SHP77 (cell line): ENCODE results near the gene PAM16.
"Not testable (repeated sequence)": the region's sequence is repeated elsewhere in the genome, so short reads cannot be mapped to it uniquely, and the experiment has no call there.

Experiments used
- DNase-seq, 2 experiments: peaks; one replicate each; lab custom pipeline; 2025; lab: John Stamatoyannopoulos, UW

The PAM16 gene

DNA sequence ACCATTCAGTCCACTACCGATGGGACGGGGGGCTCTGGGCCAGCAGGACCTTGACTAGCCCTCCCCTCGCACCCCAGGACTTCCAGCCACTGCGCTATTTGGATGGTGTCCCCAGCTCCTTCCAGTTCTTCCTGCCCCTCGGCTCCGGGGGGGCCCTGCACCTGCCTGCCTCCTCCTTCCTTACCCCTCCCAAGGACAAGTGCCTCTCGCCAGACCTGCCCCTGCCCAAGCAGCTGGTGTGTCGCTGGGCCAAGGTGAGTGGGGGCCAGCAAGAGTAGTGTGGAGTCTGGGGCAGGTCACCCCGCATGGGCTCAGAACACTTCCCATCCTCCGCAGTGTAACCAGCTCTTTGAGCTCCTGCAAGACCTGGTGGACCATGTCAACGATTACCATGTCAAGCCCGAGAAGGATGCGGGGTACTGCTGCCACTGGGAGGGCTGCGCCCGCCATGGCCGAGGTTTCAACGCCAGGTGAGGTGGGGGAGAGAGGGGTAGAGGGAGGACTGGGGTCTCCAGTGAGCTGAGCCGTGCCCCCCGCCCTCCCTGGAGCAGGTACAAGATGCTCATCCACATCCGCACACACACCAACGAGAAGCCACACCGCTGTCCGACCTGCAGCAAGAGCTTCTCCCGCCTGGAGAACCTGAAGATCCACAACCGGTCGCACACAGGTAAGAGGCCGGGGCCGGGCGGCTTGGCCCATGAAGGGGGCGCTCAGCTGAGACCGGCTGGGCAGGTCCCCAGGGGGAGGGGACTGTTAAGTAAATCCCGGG, 16.2 kb downstream of the PAM16 start:
- DNase-seq = no peak

DNA sequence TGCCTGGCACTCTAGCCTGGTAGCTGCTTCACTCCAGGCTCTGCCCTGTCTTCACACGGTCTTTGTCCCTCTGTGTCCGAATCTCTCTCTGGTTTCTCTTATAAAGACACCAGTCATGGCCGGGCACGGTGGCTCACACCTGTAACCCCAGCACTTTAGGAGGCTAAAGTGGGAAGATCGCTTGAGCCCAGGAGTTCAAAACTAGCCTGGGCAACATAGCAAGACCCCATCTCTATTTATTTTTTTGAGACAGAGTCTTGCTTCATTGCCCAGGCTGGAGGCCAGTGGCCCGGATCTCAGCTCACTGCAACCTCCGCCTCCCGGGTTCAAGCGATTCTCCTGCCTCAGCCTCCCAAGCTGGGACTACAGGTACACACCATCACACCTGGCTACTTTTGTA, 17.4 kb downstream of the PAM16 start:
- not testable (repeated sequence) for DNase-seq

DNA sequence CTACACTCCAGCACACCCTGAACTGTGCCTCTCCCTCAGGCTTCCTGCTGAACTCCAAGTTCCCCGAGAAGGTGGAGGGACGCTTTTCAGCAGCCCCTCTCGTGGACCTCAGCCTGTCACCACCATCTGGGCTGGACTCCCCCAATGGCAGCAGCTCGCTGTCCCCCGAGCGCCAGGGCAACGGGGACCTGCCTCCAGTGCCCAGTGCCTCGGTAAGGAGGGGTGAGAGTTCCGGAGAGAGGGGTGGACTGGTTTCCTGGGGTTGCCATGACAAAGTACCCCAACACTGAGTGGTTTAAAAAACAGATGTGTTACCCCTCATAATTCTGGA, 17.8 kb downstream of the PAM16 start:
- no peak for DNase-seq

DNA sequence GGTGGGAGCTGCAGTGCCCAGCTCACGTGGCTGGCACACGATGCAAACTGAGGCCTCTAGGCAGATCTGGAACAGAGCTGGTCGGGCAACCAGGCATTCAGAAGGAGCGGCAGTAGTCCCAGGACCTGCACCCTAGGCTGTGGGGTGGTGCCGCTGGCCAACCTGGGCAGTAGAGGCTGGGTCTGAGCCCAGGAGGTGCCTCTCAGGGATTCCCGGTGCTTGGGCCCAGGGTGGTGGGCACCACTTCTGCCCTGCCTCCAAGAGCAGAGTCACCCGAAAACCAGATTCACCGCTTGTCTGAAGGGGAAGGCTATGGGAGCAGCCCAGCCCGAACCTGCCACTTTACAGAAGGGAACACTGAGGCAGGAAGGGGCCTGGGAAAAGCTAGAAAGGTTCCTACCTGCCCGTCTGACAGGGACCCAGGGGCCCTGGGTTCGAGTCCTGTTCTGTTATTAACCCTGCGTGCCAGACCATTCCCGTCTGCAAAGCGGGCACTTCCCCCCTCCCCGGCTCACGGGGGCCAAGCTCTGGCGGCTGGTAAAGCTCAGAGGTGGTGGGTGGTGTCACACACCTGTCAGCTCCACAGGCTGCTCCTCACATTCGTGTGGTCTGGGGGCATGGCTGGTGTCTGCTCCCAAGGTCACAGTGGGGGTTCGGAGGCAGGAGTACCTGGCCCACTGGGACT, 18.4 kb downstream of the PAM16 start:
- DNase-seq = no peak

DNA sequence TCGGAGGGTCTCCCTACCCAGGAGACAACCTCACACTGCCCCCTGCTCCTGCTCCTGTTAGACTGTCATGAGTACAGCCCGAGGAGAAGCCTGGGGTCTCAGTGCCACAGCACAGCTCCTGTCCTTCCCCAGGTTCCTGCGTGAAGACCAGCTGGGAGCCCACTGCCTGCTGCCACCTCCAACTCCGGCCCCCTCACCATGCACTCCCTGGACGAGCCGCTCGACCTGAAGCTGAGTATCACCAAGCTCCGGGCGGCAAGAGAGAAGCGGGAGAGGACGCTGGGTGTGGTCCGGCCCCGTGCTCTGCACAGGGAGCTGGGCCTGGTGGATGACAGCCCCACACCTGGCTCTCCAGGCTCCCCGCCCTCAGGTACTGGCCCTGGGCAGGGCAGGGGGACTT, 19.0 kb downstream of the PAM16 start:
- no peak for DNase-seq

DNA sequence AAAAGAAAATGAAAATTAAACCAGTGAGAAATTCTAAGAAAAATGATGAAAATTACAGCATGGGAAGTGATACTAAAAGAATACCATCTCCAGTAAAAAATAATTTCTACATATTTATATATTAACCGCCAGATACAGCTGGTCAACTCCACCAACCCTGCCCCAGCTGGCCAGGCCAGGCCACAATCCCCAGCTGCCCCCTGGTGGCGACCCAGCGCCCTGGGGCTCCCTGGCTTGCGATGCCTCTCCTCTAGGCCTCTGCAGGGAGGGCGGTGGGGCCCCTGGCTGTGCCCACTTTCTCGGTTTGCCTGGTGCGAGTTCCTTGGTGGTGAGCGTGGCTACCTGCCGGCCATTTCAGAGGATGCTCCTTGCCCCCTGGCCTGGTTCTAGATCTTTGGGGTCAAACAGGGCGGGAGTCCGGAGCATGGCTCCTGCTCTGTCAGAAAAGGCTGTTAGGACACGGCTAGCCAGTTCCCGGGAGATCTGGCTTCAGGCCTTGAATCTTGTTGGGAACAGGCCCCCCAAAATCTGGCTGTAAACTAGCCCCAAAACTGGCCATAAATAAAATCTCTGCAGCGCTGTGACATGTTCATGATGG, 20.7 kb downstream of the PAM16 start:
- peak in 1 of 2 experiments; percentile 48 for DNase-seq

DNA sequence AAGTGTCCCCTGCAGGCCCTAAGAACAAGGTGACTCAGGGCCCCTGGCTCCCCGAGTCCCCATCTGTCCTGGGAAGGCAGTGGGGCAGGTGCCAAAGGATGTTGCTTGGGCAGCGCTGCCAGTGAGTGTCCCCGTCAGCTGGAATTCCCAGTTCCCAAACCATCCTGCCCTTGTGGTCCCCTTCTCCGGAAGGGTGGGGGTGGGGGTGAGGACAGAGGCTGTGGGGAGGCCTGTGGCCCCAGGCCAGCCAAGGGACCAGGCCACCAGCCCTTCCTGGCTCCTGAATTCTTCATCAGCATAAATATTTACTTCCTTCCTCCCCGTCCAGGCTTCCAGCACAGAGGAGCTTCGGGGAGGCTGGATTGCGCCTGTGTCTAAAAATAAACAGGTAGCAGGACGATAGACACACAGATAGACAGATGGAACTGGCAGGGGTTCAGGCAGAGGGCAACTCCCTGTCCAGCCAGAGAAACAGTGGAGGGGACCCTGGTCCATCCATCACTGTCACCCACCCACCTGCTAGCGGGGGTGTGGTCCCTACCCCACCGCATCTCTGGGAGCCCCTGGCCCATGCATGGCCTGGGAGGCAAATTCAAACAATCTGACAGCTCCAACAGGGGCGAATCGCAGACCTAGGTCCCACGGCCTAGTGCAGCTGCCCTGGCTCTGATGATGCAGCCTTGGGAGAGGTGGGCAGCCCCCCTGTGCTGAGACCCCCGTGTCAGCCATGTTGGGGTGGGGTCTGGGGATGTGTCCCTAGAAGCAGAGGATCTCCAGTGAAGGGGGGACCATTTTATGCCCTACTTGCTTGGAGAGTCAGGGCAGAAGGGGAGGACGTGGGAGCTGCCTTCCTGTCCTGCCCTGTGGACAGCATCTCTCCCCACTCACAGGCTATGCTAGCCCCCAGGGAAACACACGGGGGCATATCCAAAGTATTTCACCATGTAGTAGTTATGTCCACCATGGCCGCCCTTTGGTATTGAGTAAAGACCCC, 22.0 kb downstream of the PAM16 start:
- DNase-seq = peak in 1 of 2 experiments; percentile 23

DNA sequence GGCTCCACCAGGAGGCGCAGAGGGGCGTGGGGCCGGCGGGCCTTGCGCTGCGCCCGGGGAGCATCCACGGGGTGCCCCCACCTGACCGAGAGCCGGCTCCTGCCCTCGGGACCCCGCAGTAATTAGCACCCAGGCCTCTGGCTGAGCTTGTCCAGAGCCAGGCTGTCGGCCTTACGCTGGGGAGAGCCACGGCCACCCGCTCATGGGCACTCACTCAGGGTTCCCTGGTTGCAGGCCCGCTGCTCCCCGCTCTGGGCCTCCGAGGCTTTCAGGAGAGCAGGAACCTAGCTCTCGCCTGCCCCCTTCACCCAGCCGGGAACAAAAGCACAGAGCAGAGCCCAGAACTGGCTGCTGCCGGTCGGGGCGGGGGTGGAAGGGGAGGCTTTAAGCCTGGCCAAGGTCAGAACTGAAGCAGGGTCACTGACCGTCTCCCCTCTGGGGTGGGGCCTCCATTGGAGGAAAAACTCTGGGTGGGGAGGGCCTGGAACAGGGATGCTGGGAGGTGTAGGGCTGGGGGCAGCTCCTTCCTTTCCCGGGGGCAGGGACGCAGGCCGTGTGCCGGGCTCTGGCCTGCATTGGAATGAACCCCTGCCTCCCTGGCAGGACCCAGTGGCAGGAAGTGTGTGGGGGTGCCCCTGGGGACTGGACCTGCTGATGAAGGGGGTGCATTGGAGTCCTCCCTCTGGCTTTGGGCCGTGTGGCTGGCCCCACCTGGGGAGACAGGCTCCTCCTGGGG, 22.9 kb downstream of the PAM16 start:
- peak in 1 of 2 experiments; percentile 63 for DNase-seq

DNA sequence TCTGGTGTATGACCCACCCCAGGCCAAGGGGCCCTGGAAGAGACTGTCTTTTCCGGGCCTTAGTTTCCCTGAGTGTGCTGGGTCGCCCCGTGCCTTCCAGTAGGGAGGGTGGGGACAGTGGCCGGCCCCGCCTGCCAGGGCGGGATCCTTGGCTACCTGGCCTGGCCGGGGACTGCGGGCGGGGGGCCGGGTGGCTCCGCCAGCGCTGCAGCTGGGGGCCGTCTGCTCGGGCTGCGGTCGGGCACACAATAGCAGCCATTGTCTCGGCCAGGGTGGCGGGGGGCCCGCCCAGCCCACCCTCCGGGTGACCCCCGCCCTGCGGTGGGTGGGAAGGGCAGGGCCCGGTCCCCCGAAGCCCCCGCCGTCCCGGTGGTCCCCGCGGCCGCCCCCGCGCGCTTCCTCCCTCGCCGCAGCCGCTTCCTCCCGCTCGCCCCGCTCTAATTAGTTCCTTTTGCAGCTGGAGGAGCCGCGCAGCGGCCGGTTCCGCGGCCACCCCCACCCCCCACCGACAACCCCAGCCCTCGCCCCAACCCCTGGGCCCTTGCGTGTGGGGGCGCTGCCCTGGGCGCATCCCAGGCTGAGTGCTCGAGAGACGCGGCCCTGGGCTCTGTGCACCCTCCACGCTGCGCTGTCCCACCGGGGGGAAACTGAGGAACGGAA, 23.6 kb downstream of the PAM16 start:
- DNase-seq = no peak

DNA sequence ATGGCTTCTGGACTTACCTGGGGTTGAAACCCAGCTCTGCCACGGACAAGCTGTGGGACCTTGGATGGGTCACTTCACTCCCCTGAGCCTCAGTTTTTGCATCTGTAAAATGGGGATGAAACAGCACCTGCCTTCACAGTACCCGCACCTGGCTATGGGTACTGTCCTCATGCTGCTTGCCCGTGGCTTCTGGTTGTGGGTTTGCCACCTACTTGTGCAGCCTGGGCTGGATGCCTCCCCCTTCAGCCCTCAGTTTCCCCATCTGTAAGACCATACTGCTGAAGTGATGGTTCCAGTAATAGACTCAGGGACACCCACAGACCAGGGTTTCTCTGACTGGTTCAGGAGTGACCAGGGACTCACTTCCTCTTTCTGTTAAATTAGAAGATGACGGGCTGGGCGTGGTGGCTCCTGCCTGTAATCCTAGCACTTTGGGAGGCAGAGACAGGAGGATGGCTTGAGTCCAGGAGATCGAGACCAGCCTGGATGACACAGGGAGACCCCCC, 25.8 kb downstream of the PAM16 start:
- no peak for DNase-seq

DNA sequence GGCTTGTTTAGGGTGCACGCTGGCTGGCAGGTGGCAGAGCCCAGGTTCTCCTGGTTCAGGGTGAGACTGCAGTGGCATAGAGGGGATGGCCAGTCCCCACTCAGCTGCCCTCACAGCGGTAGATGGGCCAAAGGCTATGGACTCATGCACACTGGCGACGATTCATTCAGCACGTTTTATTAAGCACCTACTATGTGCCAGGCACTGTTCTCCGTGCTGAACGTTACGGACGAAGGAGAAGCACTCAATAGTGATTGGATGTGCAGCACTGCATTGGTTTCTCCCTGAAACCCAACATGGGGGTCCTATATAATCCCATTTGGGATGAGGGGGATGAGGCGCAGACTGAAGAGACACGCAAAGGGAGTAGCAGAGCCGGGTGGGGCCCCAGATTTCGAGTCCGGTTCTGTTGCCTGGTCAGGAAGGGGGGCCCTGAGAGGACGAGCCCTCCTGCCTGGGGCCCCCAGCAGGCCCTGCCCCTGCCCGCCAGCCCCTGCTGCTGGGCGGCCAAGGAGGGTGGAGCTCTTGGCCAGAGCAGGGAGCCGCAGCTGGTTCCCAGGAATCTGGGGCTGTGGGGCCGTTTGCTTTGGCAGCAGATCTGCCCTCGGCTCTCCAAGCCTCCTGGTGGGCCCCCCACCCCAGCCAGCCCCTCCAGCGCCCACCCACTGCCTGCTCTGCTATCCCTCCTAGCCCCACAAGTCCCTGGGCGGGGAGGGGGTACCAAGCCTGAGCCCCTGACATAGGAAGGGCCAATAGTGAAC, 26.4 kb downstream of the PAM16 start:
- no peak for DNase-seq

DNA sequence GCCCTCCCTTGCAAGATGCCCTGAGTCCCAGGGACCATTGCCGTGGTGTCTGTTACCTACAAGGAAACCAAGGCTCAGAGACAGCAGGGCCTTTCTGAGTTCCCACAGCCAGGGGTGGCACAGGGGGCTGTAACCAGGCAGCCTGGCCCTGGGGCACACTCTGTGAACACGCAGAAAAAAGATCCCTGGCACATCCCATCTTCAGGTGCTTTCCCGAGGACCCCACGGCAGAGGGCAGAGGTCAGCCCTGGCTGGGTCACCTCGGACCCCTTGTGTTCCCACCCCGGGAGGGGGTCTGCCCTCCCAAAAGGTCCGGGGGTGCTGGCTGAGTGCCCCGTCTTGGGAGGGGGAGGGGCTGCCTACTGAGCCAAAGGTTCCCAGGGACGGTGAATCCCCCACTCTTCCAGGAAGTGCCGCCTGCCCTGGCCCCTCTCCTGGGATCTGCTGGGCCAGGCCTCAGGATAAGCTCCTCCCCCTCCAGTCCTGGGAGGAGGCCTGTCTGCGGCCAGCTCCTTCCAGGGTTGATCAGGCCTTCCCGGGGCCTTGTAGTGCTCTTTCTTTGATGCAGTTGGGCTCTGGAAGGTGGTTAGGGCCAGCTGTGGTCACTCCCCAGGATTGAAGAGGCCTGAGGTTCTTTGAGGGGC, 27.2 kb downstream of the PAM16 start:
- DNase-seq = no peak

DNA sequence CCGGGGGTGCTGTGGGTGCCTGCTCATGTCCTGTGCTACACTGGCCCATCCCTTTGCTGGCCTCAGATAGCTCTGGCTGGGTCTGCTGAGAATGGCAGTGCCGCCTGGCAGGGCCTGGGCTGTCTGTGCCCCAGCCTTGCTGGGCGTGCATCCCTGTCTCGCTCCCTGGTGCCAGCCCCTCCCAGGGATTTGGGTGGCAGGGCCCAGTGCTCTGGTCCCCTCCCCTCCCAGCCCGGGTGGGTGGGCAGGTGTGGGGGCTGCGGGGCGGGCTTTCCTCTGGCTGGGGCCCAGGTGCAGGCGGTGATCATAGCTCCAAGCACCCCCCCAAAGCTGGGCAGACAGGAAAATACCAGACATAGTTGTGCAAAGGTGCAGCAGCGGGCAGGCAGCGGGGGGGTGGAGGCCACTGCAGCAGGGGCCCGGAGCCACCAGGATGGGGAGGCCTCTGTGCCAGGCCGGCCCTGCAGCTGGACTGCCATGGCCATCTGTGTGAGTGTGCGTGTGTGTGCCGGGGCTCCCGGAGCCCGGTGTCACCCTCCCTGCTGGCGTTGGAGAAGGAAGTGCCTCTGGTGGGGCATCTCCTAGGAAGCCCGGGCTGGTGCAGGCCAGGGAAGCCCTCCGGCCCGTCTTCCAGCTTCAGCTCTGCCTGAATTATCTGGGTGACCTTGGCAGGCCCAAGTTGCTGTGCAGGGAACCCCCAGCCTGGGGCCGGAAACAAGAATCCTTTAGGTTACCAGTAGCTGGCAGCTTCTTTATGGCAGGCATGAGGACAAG, 27.9 kb downstream of the PAM16 start:
- DNase-seq = no peak

DNA sequence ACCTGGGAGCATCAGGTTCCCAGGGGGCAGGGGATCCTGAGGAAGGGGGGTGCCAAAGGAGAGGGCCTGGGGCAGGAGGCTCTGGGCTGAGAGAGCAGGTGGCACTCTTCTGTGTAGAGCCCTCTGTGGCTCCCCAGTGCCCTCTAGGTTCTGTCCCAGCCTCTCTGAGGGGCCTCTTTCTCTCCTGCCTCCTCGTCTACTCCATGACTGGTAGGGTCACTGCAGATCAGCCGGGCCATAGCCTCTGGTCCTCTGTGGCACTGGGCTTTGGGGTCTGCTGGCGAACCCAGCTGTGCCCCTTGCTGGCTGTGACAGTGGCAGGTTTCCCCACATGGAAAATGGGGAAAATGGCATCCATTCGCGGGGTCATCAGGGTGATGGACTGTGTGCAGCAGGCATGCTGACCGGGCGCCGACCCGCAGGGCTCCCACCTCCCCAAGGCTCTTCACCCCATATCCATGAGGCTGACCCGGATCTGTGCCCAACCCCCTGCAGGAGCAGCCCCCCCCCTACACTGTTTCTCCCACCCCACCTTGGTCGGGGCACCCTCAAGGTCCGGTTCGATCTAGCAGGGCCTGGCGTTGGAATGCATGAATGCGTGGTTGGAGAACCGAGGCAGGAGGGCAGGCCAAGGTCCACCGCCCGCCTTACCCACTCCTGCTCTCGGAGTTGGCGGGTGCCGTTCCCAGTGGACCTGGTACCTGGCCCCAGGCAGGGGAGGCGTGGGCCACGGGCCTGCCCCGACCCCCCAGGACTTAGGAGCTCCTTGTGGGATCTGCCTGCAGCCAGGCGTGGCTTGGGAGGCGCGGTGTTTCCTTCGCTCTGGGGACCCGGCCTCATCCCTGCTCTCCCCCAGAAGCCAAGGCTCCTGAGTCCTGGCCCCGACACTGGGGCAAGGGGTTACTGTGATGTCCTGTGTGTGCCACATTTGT, 28.7 kb downstream of the PAM16 start:
- no peak for DNase-seq

DNA sequence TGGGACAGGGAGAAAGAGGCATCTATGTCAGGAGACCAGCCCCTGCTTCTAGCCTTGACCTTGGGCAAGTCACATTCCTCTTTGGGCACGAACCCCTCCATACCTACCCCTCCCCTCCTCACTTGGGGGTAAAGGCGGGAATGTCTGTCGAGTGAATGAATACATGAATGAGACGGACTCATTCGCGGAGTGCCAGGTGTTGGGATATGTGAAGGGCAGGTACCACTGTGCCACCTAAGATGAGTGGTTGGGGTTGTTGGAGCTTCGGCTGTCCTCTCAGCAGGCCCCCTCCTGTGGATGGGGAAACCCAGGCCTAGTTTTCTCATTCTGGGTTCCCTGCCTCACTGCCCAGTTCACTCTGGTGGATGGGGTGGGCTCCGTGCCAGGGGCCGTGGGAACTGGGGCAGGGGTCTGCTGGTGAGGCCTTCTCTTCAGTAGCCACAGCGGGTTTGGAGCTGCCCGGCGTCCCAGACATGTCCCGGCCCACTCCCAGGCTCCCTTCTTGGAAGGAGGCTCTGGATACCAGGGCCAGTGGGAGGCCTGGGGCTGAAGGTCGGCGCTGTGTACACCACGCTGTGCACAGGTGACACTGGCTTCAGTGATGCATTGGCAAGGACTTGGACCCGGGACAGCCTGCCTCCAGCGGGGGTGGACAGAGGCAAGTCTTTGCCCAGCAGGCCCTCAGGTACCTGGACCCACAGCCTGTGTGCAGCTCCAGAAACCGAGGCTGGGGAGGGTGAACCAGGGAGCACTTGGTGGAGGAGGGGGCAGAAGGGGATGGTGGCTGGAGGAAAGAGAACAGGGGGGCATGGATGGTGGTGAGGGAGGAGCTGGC, 29.6 kb downstream of the PAM16 start:
- DNase-seq = no peak

DNA sequence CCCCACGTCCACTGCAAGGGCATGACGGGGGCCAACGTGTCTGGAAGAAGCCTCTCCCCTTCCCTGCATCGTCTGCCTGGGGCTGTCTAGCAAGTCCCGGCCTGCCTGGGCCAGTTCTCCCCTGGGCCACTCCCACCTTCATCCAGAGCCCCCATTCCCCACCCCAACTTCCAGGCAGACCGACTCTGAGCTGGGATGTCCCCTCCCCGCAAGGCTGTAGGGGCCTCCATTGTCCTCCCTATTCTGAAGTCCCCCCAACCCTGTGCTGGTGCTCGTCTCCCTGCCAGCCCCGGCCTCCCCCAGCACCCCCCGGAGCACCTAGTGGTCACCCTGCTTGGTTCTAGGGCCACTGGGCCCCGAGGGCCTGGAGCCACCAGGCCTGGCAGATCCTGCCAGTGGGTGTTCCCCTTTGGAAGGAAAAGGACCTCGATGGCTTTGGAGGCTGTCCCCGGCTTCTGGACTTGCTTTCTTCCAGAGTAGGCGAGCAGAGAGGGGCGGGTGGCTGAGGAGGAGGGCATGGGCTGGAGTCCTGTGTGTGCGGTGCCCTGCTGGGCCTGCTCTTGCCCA, 30.5 kb downstream of the PAM16 start:
- DNase-seq = no peak
